ENCODE results near the gene IARS1. TPM values are rescaled to one million over a fixed set of nuclear protein-coding genes. Genes with fewer than 3 reads are reported as not detected.
A peak's percentile ranks its signal among the peaks of the same experiment; 100 is the strongest.

Gene IARS1
- total and polyA plus RNA-seq, 12 donors: 16.8 to 157 (median 80.1) TPM

- peaks cover 0 to 83% of the 10 kb centered on the region in 2 donors for H3K36me3 ChIP-seq (replicated peaks in 1 of 2)
- H3K27me3 ChIP-seq: no peaks in the 10 kb centered on the region
- no peaks in the 10 kb centered on the region for H3K4me1 ChIP-seq (replicated peaks in 1 of 2)
- no peak for TF ChIP-seq POLR2A (IDR thresholded peaks at IDR 0.05)
- TF ChIP-seq, protein P1, sequence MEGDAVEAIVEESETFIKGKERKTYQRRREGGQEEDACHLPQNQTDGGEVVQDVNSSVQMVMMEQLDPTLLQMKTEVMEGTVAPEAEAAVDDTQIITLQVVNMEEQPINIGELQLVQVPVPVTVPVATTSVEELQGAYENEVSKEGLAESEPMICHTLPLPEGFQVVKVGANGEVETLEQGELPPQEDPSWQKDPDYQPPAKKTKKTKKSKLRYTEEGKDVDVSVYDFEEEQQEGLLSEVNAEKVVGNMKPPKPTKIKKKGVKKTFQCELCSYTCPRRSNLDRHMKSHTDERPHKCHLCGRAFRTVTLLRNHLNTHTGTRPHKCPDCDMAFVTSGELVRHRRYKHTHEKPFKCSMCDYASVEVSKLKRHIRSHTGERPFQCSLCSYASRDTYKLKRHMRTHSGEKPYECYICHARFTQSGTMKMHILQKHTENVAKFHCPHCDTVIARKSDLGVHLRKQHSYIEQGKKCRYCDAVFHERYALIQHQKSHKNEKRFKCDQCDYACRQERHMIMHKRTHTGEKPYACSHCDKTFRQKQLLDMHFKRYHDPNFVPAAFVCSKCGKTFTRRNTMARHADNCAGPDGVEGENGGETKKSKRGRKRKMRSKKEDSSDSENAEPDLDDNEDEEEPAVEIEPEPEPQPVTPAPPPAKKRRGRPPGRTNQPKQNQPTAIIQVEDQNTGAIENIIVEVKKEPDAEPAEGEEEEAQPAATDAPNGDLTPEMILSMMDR (IDR thresholded peaks at IDR 0.05): no peak
- H3K4me3 ChIP-seq: no peak overlapping the region
- H3K9me3 ChIP-seq (replicated peaks in 1 of 3): no peaks in the 10 kb centered on the region
- no peak for DNase-seq
- intact Hi-C loops (cut with DNase I): no loop called here
- WGBS, 4 donors: 67 to 72% (median 71%) methylated on average over 11 of the region's 11 CpGs
- no peak overlapping the region for H3K27ac ChIP-seq
These were observed 17.0 kb downstream of the IARS1 start for GRCh38 chr9:92276331-92277032.

DNA sequence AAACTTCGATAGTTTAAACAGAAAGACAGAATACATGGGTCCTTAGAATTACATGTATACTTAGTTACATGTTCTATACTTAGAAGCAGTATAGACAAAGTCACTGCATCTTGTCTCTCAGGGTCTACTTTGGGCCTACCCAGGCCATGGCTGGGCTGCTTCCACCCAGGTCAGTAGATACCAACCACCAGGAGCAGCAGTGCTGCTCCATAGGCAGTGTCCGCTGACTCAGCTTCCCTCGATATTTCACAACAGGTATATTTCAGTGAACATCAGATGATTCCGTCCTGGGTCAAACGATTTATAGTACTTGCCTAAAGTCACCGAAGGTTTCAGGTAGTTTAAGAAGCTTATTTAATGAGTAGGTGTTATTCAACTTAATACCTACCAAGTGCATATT is 18.0 kb downstream of the IARS1 start:
- Histone ChIP-seq H3K4me1 (replicated peaks in 1 of 2) (no peaks in the 10 kb centered on the region), H3K36me3 (replicated peaks in 1 of 2) (peaks cover 0 to 90% of the 10 kb centered on the region in 2 donors), H3K9me3 (replicated peaks in 1 of 3) (no peaks in the 10 kb centered on the region), H3K4me3 (no peak overlapping the region), H3K27ac (no peak overlapping the region), H3K27me3 (no peaks in the 10 kb centered on the region)
- intact Hi-C loops (cut with DNase I): no loop called here
- DNase-seq: no peak
- 85 to 91% (median 87%) methylated on average over 6 of the region's 6 CpGs for WGBS, 4 donors
- no peak for TF ChIP-seq POLR2A (IDR thresholded peaks at IDR 0.05)
- TF ChIP-seq, protein P1 (IDR thresholded peaks at IDR 0.05): no peak

GRCh38 chr9:92270511-92270910 is 23.0 kb downstream of the IARS1 start:
- DNase-seq: no peak
- 95 to 97% (median 96%) methylated on average over 5 of the region's 5 CpGs for WGBS, 4 donors
- TF ChIP-seq, protein P1 (IDR thresholded peaks at IDR 0.05): no peak
- no peak for TF ChIP-seq POLR2A (IDR thresholded peaks at IDR 0.05)
- Histone ChIP-seq H3K9me3 (replicated peaks in 1 of 3) (no peaks in the 10 kb centered on the region), H3K36me3 (replicated peaks in 1 of 2) (peaks cover 0 to 92% of the 10 kb centered on the region in 2 donors), H3K4me1 (replicated peaks in 1 of 2) (peaks cover 0 to under 1% of the 10 kb centered on the region in 2 donors), H3K27me3 (no peaks in the 10 kb centered on the region), H3K4me3 (no peak overlapping the region), H3K27ac (no peak overlapping the region)
- intact Hi-C loops (cut with DNase I): no loop called here

DNA sequence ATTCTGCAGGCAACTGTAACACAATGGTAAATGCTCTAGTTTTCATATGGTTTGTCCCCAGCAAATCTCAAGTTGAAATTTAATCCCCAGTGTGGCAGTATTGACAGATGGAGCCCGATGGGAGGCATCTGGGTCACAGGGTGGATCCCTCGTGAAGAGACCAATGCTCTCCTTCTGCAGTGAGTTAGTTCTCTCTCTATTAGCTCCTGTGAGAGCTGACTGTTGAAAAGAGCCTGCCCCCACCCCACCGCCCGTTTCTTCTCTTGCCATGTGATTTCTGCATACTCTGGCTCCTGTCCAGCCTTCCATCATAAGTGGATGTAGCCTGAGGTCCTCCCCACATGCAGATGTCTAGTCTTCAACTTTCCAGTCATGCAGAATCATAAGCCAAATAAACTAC is 27.0 kb downstream of the IARS1 start:
- Histone ChIP-seq H3K9me3 (replicated peaks in 1 of 3) (no peaks in the 10 kb centered on the region), H3K27ac (no peak overlapping the region), H3K4me3 (no peak overlapping the region), H3K4me1 (replicated peaks in 1 of 2) (peaks cover 0 to 9% of the 10 kb centered on the region in 2 donors), H3K36me3 (replicated peaks in 1 of 2) (peaks cover 0 to 100% of the 10 kb centered on the region in 2 donors), H3K27me3 (no peaks in the 10 kb centered on the region)
- intact Hi-C loops (cut with DNase I): no loop called here
- TF ChIP-seq POLR2A (IDR thresholded peaks at IDR 0.05): no peak
- WGBS, 4 donors: 76 to 83% (median 81%) methylated on average over 4 of the region's 4 CpGs
- DNase-seq: no peak

- DNase-seq: peak in 3 of 7 donors; percentile 27 to 38 (median 33)
- Histone ChIP-seq H3K27ac (peak overlapping the region in 1 of 5 donors; percentile 18), H3K4me3 (no peak overlapping the region), H3K27me3 (no peaks in the 10 kb centered on the region), H3K9me3 (replicated peaks in 1 of 3) (no peaks in the 10 kb centered on the region), H3K36me3 (replicated peaks in 1 of 2) (peaks cover 0 to 100% of the 10 kb centered on the region in 2 donors), H3K4me1 (replicated peaks in 1 of 2) (peaks cover 0 to 9% of the 10 kb centered on the region in 2 donors)
- 56 to 71% (median 59%) methylated on average over 3 of the region's 3 CpGs for WGBS, 4 donors
- TF ChIP-seq, protein P1 (IDR thresholded peaks at IDR 0.05): no peak
- no peak for TF ChIP-seq POLR2A (IDR thresholded peaks at IDR 0.05)
- intact Hi-C loops (cut with DNase I): no loop called here
These were observed 28.3 kb downstream of the IARS1 start for GRCh38 chr9:92265154-92265553.

All from adrenal gland (tissue), 12 donors.